ENCODE data around the gene CDX1. TPM values are rescaled to one million over a fixed set of nuclear protein-coding genes. Genes with fewer than 3 reads are reported as not detected.

CDX1 gene
- total and polyA plus RNA-seq, 9 donors = 0.12 to 6.0 (median 0.32) TPM

DNA sequence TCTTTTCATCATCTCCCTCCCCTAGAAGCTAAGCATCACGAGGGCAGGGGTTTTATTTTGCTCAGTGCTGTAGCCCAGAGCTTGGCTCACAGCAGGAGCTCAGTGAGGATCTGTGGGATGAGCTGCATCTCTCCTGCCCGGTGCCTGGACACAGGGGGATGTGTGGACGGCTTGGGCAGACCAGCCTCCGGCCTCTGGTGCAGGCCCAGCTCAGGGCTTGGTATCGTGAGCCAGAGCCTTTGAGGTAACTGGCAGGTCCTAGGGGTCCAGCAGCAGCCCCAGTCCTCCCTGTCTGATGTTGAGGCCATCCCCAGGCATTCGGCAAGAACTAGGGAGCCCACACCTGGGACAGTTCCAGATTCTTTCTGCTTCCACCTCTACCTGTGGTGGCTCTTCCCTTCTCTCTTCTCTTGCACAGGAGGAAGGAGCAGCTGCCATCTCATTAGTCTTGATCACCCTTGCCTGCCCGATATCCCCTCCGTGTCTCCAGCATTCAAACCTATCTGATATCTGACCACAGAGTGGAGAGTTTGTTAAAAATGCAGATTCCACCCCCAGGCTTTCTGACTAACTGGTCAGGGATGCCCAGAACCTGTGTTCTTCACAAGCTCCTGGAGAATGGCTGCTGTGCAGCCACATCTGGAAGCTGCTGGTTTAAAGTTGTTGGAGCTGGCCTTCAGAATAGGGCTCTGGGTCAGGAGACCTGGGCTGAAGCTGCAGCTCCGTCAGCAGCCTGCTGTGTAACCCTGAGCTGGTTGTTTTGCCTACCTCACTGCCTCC lies 15.4 kb downstream of the CDX1 start:
- H3K36me3 ChIP-seq (ENCODE audit: control insufficient read depth, insufficient read depth, low read length) = no peaks in the 10 kb centered on the region
- no peak overlapping the region for H3K27ac ChIP-seq (ENCODE audit: low read length)
- no peak for DNase-seq

DNA sequence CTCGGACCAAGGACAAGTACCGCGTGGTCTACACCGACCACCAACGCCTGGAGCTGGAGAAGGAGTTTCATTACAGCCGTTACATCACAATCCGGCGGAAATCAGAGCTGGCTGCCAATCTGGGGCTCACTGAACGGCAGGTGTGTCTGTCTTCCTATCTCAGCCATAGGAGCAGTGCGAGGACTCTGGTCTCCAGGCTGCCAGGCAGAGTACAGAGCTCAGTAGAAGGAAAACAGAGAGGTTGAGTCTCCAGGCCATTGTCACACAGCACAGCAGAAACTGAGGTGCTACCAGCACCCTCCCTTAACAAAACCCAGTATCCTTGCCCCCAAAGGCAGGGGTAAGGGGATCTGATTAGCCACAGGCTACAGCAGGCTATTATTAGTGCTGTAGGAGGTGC lies 16.2 kb downstream of the CDX1 start:
- no peak overlapping the region for H3K4me3 ChIP-seq (ENCODE audit: low read length)
- H3K4me1 ChIP-seq (ENCODE audit: control insufficient read depth, insufficient read depth, low read length) = peaks cover 51% of the 10 kb centered on the region
- H3K27ac ChIP-seq (ENCODE audit: low read length) = no peak overlapping the region
- H3K27me3 ChIP-seq (ENCODE audit: control insufficient read depth, insufficient read depth, low read length) = peaks cover 7% of the 10 kb centered on the region
- DNase-seq = no peak
- H3K9me3 ChIP-seq (replicated peaks; ENCODE audit: control insufficient read depth, low read depth, low read length) = no peaks in the 10 kb centered on the region
- 94% methylated on average over 10 of the region's 10 CpGs for WGBS (ENCODE audit: insufficient coverage)
- no peaks in the 10 kb centered on the region for H3K36me3 ChIP-seq (ENCODE audit: control insufficient read depth, insufficient read depth, low read length)

More for the DNA sequence above, 15.4 kb downstream of the CDX1 start:
- Histone ChIP-seq H3K9me3 (replicated peaks; ENCODE audit: control insufficient read depth, low read depth, low read length) (no peaks in the 10 kb centered on the region), H3K27me3 (ENCODE audit: control insufficient read depth, insufficient read depth, low read length) (peaks cover 5% of the 10 kb centered on the region), H3K4me1 (ENCODE audit: control insufficient read depth, insufficient read depth, low read length) (peaks cover 55% of the 10 kb centered on the region), H3K4me3 (ENCODE audit: low read length) (no peak overlapping the region)
- 74% methylated on average over 6 of the region's 9 CpGs for WGBS (ENCODE audit: insufficient coverage)

DNA sequence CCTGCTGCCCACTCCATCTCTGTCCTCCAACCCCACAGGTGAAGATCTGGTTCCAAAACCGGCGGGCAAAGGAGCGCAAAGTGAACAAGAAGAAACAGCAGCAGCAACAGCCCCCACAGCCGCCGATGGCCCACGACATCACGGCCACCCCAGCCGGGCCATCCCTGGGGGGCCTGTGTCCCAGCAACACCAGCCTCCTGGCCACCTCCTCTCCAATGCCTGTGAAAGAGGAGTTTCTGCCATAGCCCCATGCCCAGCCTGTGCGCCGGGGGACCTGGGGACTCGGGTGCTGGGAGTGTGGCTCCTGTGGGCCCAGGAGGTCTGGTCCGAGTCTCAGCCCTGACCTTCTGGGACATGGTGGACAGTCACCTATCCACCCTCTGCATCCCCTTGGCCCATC lies 16.9 kb downstream of the CDX1 start:
- Histone ChIP-seq H3K4me1 (ENCODE audit: control insufficient read depth, insufficient read depth, low read length) (peaks cover 51% of the 10 kb centered on the region), H3K27me3 (ENCODE audit: control insufficient read depth, insufficient read depth, low read length) (peaks cover 14% of the 10 kb centered on the region), H3K4me3 (ENCODE audit: low read length) (no peak overlapping the region), H3K36me3 (ENCODE audit: control insufficient read depth, insufficient read depth, low read length) (no peaks in the 10 kb centered on the region), H3K9me3 (replicated peaks; ENCODE audit: control insufficient read depth, low read depth, low read length) (no peaks in the 10 kb centered on the region), H3K27ac (ENCODE audit: low read length) (no peak overlapping the region)
- WGBS (ENCODE audit: insufficient coverage) = 83% methylated on average over 12 of the region's 12 CpGs
- DNase-seq = no peak

DNA sequence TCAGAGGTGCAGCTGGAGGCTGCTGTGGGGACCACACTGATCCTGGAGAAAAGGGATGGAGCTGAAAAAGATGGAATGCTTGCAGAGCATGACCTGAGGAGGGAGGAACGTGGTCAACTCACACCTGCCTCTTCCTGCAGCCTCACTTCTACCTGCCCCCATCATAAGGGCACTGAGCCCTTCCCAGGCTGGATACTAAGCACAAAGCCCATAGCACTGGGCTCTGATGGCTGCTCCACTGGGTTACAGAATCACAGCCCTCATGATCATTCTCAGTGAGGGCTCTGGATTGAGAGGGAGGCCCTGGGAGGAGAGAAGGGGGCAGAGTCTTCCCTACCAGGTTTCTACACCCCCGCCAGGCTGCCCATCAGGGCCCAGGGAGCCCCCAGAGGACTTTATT lies 17.4 kb downstream of the CDX1 start:
- H3K4me1 ChIP-seq (ENCODE audit: control insufficient read depth, insufficient read depth, low read length) = peaks cover 56% of the 10 kb centered on the region

DNA sequence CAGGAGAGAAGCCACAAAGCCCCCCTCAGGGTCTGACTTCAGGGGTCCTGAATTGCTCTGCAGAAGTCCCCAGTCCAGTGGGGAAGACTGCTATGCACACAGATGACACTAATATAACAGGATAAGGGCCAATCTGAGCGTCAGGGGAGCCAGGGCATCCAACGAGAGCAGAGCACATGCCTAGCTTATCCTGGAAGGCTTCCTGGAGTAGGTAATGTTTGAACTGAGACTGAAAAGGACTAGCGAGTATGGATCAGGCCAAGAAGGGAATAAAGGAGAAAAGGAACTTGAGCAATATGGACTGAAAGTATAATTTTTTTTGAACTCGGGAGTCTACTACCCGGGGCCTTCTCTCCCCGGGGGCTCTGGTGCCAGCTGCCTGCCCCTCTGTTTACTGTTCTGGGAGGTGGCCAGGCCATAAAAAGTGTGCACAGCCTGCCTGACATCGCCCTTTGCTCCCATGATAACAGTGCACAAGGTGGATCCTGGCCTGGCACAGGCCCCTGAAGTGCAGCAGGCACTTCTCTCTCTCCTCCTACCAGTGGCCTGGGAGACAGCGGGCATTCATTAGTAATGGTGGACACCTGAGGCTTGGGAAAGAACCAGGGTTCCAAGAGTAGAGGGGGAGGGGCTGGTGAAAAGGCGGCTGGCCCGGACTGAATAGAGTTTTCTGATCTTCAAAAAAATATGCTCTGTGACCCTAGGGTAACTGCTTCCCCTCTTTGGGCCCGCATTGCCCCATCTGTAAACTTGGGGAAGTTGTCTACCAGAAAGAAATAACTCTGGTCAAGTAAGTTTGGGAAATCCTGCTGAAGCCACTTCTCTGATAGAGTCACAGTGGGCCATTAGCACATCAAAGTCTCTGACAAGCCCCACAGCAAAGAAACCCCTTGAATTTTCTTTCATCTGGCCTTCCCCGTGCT lies 18.7 kb downstream of the CDX1 start:
- no peak overlapping the region for H3K27ac ChIP-seq (ENCODE audit: low read length)
- no peaks in the 10 kb centered on the region for H3K9me3 ChIP-seq (replicated peaks; ENCODE audit: control insufficient read depth, low read depth, low read length)
- H3K36me3 ChIP-seq (ENCODE audit: control insufficient read depth, insufficient read depth, low read length) = no peaks in the 10 kb centered on the region
- peaks cover 32% of the 10 kb centered on the region for H3K27me3 ChIP-seq (ENCODE audit: control insufficient read depth, insufficient read depth, low read length)
- 62% methylated on average over 8 of the region's 12 CpGs for WGBS (ENCODE audit: insufficient coverage)
- H3K4me3 ChIP-seq (ENCODE audit: low read length) = no peak overlapping the region
- DNase-seq = no peak
- peaks cover 55% of the 10 kb centered on the region for H3K4me1 ChIP-seq (ENCODE audit: control insufficient read depth, insufficient read depth, low read length)

More for the DNA sequence above, 17.4 kb downstream of the CDX1 start:
- Histone ChIP-seq H3K27ac (ENCODE audit: low read length) (no peak overlapping the region), H3K9me3 (replicated peaks; ENCODE audit: control insufficient read depth, low read depth, low read length) (no peaks in the 10 kb centered on the region), H3K27me3 (ENCODE audit: control insufficient read depth, insufficient read depth, low read length) (peaks cover 19% of the 10 kb centered on the region), H3K4me3 (ENCODE audit: low read length) (no peak overlapping the region), H3K36me3 (ENCODE audit: control insufficient read depth, insufficient read depth, low read length) (no peaks in the 10 kb centered on the region)
- DNase-seq = no peak
- WGBS (ENCODE audit: insufficient coverage) = no CpG with 5 or more reads among the region's 2 CpGs

DNA sequence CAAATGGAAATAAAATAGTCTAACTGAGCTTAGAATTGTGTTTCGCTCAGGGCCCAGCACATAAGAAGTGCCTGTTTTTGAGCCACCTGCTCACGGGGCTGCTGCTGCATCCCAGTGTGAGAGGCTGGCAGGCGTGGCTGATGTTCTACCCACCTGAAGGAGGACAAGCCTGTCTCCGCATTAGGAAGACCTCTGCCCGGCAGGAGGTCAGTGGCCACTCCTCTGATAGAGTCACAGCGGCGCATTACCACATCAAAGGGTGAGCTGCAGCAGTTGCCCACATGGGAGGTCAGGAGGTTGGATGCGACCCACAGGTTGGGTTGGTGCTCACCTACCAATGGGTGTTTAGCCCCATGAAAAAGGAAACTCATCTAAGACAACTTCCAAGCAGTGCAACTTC lies 19.6 kb downstream of the CDX1 start:
- 94% methylated on average over 5 of the region's 8 CpGs for WGBS (ENCODE audit: insufficient coverage)
- no peaks in the 10 kb centered on the region for H3K36me3 ChIP-seq (ENCODE audit: control insufficient read depth, insufficient read depth, low read length)
- H3K4me3 ChIP-seq (ENCODE audit: low read length) = no peak overlapping the region
- peaks cover 41% of the 10 kb centered on the region for H3K27me3 ChIP-seq (ENCODE audit: control insufficient read depth, insufficient read depth, low read length)
- no peaks in the 10 kb centered on the region for H3K9me3 ChIP-seq (replicated peaks; ENCODE audit: control insufficient read depth, low read depth, low read length)
- H3K27ac ChIP-seq (ENCODE audit: low read length) = no peak overlapping the region
- H3K4me1 ChIP-seq (ENCODE audit: control insufficient read depth, insufficient read depth, low read length) = peaks cover 55% of the 10 kb centered on the region
- DNase-seq = no peak

DNA sequence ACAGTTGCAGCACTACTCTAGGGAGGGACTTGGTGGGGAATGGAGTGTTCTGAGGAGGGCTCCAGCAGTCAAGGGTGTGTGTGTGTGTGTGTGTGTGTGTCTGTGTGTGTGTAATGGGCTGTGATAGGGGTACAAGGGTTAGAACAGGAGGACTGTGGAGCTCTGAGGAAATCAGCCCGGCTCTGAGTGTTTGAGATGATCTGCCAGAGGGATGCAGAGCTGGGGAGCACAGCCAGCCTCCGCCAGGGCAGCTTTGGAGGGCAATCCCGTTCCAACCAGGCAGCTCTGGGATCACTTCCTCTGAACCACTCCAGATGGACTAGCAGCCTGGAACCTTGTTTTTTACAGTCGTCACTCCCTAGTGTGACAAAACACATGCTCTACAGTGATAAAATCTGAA lies 20.3 kb downstream of the CDX1 start:
- Histone ChIP-seq H3K9me3 (replicated peaks; ENCODE audit: control insufficient read depth, low read depth, low read length) (no peaks in the 10 kb centered on the region), H3K36me3 (ENCODE audit: control insufficient read depth, insufficient read depth, low read length) (no peaks in the 10 kb centered on the region), H3K27me3 (ENCODE audit: control insufficient read depth, insufficient read depth, low read length) (peaks cover 46% of the 10 kb centered on the region), H3K4me1 (ENCODE audit: control insufficient read depth, insufficient read depth, low read length) (peaks cover 47% of the 10 kb centered on the region), H3K27ac (ENCODE audit: low read length) (no peak overlapping the region), H3K4me3 (ENCODE audit: low read length) (no peak overlapping the region)
- WGBS (ENCODE audit: insufficient coverage) = 64% methylated on average over 2 of the region's 4 CpGs
- DNase-seq = no peak

DNA sequence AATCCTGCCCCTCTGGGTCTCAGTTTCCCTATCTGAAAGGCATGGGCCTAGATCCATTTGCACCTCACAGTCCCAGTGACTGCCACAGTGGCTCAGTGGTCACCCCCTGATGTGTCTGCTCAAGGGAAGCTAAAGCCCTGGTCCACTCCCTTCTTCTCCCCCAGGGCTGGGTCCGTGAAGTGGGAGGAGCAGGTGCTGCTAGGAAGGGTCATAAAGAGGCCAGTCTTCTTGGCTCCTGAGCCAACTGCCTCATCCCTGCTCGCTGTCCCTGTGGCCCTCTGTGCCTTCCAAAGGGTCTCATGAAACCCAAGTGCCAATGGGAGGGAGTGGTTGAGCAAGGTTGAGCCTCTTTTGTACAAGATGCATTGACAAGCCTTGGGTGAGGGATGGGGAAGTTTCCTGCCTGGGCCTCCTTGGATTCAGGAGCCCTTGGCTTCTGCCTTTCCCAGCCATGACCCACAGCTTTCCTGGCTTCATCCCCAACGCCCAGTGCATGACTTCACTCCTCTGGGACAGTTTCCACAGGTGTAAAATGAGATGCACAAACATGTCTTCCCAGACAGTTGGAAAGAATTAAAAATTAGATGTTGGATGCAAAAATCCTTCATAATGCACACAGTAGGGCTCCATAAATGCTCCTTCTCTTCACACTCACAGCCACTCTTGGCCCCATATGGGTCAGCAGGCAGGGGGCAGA lies 21.7 kb downstream of the CDX1 start:
- peaks cover 60% of the 10 kb centered on the region for H3K27me3 ChIP-seq (ENCODE audit: control insufficient read depth, insufficient read depth, low read length)
- 21% methylated on average over 2 of the region's 3 CpGs for WGBS (ENCODE audit: insufficient coverage)
- no peaks in the 10 kb centered on the region for H3K36me3 ChIP-seq (ENCODE audit: control insufficient read depth, insufficient read depth, low read length)
- no peak overlapping the region for H3K27ac ChIP-seq (ENCODE audit: low read length)
- no peak overlapping the region for H3K4me3 ChIP-seq (ENCODE audit: low read length)
- peaks cover 43% of the 10 kb centered on the region for H3K4me1 ChIP-seq (ENCODE audit: control insufficient read depth, insufficient read depth, low read length)
- no peaks in the 10 kb centered on the region for H3K9me3 ChIP-seq (replicated peaks; ENCODE audit: control insufficient read depth, low read depth, low read length)
- DNase-seq = no peak

DNA sequence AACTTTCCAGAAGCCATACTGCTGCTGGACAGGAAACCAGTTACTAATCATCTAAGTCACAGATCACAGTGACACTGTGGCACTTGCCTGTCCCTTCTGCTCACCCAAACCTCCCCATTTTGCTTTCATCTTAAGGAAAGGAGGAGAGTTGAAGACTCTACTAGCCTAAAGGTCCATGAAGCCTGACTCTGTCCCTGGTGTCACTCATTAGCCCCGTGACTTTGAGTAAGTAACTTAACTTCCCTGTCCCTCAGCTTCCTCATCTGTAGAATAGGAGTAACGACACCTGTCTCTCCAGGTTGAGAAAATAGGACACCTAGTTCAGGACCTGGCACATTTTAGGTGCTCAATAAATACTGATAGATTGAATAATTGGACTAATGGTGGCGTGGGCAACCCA lies 22.7 kb downstream of the CDX1 start:
- Histone ChIP-seq H3K27ac (ENCODE audit: low read length) (no peak overlapping the region), H3K4me3 (ENCODE audit: low read length) (no peak overlapping the region), H3K4me1 (ENCODE audit: control insufficient read depth, insufficient read depth, low read length) (peaks cover 35% of the 10 kb centered on the region), H3K27me3 (ENCODE audit: control insufficient read depth, insufficient read depth, low read length) (peaks cover 64% of the 10 kb centered on the region), H3K36me3 (ENCODE audit: control insufficient read depth, insufficient read depth, low read length) (no peaks in the 10 kb centered on the region), H3K9me3 (replicated peaks; ENCODE audit: control insufficient read depth, low read depth, low read length) (no peaks in the 10 kb centered on the region)
- whole genome bisulfite sequencing (ENCODE audit: insufficient coverage) = 67% methylated on average over 1 of the region's 3 CpGs
- no peak for DNase-seq

Measured in muscle of leg (tissue), 11 donors.